HG03442 (cell line): ENCODE measurements around the gene ARHGAP29.
"Not testable (repeated sequence)": the region's sequence is repeated elsewhere in the genome, so short reads cannot be mapped to it uniquely, and the experiment has no call there.

Source experiments
- ATAC-seq: cut with Tn5 transposase; IDR thresholded peaks from one replicate; pipeline ENCODE4 v1.9.1; 2021; ENCODE audit warnings: mild to moderate bottlenecking, moderate library complexity; ENCODE audit not compliant: unreplicated experiment

ARHGAP29 gene

DNA sequence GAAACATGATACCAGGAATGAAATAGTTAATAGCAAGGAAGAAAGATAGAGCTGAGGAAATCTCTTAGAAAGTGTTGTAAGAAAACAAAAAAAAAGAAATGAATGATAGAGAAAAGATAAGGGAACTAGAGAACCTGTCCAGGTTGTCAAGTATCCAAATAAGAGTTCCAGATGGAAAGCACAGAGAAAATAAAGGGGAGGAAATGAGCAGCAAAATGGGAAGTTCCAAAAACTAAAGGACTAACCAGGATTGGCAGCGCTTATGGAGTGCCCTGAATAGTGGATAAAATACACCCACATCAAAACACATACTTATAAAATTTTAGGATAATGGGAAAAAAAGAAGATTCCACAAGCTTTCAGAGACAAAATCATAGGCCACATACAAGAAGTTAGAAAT is 55.2 kb downstream of the ARHGAP29 start:
- no peak for ATAC-seq

GRCh38 chr1:94180650-94181049 is 56.7 kb downstream of the ARHGAP29 start:
- no peak for ATAC-seq

- ATAC-seq, result no peak
These were observed 58.5 kb downstream of the ARHGAP29 start for GRCh38 chr1:94178901-94179300.

DNA sequence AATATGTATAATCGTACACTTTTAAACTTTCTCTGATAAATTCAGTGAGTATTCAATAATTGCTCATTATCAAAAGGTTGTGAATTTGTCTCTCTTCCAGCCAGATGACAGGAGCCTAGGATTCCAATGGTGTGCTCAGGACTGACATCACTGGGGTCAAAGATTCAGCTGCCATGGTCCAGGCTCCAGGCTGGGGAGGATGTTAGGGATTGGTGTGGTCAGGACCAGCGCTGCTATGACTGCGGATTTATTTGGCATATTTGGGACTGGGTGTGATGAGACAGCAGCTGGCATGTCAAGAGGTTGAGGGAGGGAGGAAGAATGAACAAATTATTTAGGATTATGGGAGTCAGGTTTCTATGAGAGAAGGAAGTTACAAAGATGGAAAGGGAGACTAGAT is 68.3 kb downstream of the ARHGAP29 start:
- no peak for ATAC-seq

- ATAC-seq, result no peak
These were observed 71.5 kb downstream of the ARHGAP29 start for GRCh38 chr1:94165843-94166242.

DNA sequence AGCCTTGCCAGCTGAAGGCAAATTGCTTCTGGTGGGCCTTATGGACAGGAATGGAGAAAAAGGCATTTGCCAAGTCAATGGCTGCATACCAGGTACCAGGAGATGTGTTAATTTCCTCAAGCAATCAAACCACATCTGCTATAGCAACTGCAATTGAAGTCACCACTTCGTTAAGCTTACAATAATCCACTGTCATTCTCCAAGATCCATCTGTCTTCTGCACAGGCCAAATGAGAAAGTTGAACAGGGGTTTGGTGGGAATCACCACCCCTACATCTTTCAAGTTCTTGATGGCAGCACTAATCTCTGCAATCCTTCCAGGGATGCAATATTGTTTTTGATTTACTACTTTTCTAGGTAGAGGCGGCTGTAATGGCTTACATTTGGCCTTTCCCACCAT is 72.5 kb downstream of the ARHGAP29 start:
- not testable (repeated sequence) for ATAC-seq

GRCh38 chr1:94164121-94164520 is 73.3 kb downstream of the ARHGAP29 start:
- not testable (repeated sequence) for ATAC-seq

DNA sequence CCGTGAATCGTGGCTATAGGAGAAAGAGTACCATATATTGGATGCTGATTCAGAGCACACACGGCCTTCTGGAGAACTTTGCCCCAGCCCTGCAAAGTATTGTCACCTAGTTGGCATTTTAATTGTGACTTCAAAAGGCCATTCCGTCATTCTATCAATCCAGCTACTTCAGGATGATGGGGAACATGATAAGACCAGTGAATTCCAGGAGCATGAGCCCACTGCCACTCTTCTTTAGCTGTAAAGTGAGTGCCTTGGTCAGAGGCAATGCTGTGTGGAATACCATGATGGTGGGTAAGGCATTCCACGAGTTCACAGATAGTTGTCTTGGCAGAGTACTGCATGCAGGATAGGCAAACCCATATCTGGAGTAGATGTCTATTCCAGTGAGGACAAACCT is 74.1 kb downstream of the ARHGAP29 start:
- ATAC-seq, result not testable (repeated sequence)

DNA sequence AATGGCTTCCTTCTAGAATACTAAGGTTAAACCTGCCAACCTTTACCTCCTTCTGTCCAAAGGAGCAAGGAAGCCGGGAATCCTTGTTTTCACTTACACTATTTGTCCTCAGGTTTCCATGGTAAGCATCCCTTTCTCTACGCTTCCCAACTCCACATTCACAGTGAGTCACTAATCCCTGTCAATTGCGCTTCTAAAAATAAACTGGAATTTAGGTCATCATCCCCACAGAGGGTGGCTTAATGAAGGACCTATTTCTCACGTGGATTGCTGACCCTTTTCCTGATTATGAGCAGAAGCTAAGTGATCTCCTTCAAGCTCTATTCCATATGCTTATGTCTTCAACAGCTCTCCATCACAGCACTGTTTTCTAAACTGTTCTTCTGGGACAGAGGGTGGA is 76.6 kb downstream of the ARHGAP29 start:
- ATAC-seq, result no peak

- no peak for ATAC-seq
These were observed 81.2 kb downstream of the ARHGAP29 start for GRCh38 chr1:94156096-94156625.

- ATAC-seq, result no peak
These were observed 82.4 kb downstream of the ARHGAP29 start for GRCh38 chr1:94154989-94155388.

DNA sequence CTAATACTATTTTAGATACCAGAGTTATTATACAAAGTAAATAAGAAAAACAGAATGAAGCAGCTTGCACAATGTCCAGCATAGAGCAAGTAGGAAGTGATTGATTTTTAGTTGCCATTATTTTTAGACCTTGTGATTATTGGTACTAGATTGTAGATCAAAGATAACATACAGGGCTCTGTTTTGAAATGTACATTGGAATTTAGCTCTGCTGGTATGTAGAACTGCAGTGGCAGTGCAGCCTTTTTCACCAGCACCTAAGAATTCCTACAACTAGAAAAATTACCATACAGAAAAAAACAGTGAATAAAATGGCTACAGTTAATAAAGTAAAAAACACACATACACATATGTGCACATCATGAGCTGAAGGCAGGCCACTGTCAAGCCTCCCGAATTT is 84.3 kb downstream of the ARHGAP29 start:
- no peak for ATAC-seq

DNA sequence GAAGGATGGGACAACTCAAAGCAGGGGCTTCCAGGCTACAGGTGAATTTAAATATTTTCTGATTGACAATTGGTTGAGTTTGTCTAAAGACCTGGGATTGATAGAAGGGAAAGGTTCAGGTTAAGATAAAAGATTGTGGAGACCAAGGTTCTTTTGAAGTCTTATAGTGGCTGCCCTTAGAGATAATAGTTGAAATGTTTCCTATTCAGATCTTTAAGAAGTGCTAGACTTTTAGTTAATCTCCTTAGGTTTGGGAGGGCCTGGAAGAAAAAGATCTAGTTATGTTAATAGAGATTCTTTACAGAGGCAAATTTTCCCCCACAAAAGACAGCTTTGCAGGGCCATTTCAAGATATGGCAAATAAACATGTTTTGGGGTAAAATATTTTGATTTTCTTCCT is 88.2 kb downstream of the ARHGAP29 start:
- ATAC-seq, result not testable (repeated sequence)

- no peak for ATAC-seq
These were observed 91.1 kb downstream of the ARHGAP29 start for GRCh38 chr1:94146273-94146672.

DNA sequence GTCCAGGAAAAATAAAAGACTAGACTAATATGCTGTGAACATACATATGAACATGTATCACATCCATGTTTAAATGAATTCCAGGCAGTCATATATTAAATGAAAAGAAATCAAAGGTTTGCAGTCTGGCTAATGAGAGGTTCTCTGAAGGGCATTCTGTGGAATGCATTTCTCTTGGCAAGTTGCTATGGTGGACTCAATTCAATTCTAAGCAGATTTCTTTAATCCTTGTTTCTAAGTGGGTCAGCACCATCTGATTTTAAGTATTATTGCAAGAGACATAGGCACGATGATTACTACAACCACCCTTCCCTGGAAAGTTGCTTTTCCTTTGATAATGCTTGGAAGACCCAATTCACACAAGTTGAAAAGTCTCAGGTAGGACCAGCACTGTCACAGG is 92.5 kb downstream of the ARHGAP29 start:
- ATAC-seq, result no peak

DNA sequence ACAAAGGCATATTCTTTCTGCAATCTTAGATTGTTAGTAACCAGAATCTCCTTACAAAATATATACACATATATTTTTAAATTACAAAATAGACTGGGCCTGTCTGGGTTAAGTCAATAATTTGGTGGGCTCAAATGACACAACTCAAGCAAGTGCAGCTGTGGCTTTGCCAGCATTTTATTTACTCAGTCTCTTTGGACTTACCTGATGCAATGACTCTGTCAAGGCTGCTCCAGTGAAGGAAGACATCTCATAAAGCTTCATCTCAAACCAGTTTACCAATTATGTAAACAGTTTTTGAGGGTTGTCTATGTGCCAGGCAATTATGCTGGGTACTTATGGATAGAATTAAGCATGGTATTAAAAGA is 93.6 kb downstream of the ARHGAP29 start:
- ATAC-seq, result no peak

GRCh38 chr1:94143173-94143808 is 94.1 kb downstream of the ARHGAP29 start:
- no peak for ATAC-seq

- ATAC-seq, result no peak
These were observed 94.8 kb downstream of the ARHGAP29 start for GRCh38 chr1:94142583-94142982.

DNA sequence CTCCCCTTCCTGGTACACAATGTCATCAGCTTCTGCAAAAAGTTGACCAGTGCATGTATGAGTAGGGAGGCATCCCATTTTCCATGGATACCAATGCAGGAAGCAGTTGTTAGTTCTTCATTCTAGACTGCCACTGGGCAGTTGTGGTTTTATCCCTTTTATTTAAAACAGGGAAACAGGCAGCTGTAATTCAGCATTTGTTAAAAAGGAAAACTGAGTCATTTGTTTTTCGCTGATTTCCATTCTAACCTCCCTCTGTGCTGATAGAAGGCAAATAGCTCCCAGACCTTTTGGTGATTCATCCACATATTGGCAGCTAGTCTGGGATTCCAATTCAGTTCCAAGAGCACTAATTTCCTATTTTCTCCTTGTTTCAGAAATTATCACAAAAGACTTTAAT is 95.4 kb downstream of the ARHGAP29 start:
- no peak for ATAC-seq

DNA sequence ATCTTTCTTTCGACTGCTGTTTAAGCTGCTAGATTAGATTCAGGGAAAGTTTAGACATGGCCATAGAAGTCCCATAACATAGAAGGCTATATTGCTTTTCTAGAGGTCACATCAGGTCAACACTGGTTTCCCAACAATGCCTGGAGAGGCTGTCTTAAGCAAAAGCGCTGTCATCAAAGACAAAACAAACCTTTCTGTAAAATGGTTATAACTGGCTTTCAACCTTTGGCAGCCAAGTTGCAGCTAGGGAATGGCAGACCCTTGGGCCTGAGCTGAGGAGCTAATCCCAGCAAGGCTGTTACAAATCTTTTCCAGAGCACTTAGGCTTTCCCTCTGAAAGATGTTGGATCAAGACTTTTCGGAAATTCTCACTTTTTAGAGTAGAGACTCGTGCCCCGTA is 105.3 kb downstream of the ARHGAP29 start:
- ATAC-seq, result no peak

GRCh38 chr1:94130851-94131595 is 106.4 kb downstream of the ARHGAP29 start:
- ATAC-seq, result no peak

DNA sequence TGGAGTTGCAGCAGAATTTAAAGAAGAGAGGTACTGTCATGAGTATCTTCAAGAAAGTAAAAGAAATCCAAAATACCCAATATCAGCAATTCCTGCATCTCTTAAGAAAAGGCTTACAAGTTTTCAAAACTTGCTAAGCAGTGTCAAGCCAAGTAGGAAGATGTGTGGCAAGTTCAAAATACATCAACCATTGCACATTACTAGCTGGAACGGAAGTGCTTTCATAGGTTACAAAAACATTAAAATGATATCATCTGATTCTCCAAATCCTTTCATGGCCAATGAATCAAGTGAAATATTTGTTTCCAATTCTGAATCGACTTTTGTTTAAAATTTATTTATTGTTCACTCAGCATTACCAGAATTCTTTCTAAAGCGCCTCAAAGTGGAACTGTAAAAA is 110.7 kb downstream of the ARHGAP29 start:
- no peak for ATAC-seq
